GM12878 (cell line): ENCODE results near the gene DDX46. TPM values are rescaled to one million over a fixed set of nuclear protein-coding genes. Genes with fewer than 3 reads are reported as not detected.

ENCODE experiments used
- ATF2 ChIP-seq: IDR thresholded peaks from 2 replicates; pipeline ENCODE4 v1.6.1; 2012; ENCODE audit warnings: low read length, inconsistent platforms
- ATF3 ChIP-seq: IDR thresholded peaks from 2 replicates; pipeline ENCODE4 v1.6.1; 2011; ENCODE audit warnings: low read depth, mild to moderate bottlenecking, low read length, moderate library complexity, borderline replicate concordance; ENCODE audit errors: extremely low read depth
- CBFB ChIP-seq: IDR thresholded peaks from 2 replicates; pipeline ENCODE4 v1.6.1; 2016; ENCODE audit warnings: antibody characterized with exemption, low read depth
- MXI1 ChIP-seq: fragments of 150-350 bp; IDR thresholded peaks from 2 replicates; pipeline ENCODE4 v1.6.1; 2011; ENCODE audit warnings: low read depth, mild to moderate bottlenecking, inconsistent platforms, low read length, improper control_type of control experiment
- POLR2AphosphoS5 ChIP-seq: IDR thresholded peaks from 2 replicates; pipeline ENCODE4 v1.6.1; 2011; ENCODE audit warnings: mild to moderate bottlenecking, low read length, inconsistent platforms
- STAT1 ChIP-seq: fragments of 450-650 bp; conservative IDR thresholded peaks from 2 replicates; pipeline ENCODE4 v1.6.1; 2014; ENCODE audit warnings: antibody characterized with exemption, mild to moderate bottlenecking
- TAF1 ChIP-seq: IDR thresholded peaks from 2 replicates; pipeline ENCODE4 v1.6.1; 2011; ENCODE audit warnings: mild to moderate bottlenecking, low read depth, low read length, borderline replicate concordance
- polyA plus RNA-seq, 11 experiments: library from polyadenylated mRNA; depleted of rRNA in 4 of 11; unstranded in 6 of 11; stranded (reverse) in 5 of 11; fragments of >200 nt; fragmentation: Nextera tagmentation in 4 of 11; fragmentation: Illumina TruSeq in 1 of 11; extraction: Ambion mirVana in 4 of 11; extraction: Trizol in 1 of 11; gene quantifications; 1 replicate in 1 of 11; 2 replicates in 10 of 11; pipeline versions ENCODE4 v1.2.1 to v1.2.3, GENCODE V29; 2011 to 2016; ENCODE audit warnings: inconsistent platforms in 2 of 11, missing spikeins in 2 of 11, low read depth in 1 of 11
- total RNA-seq, 4 experiments: library from RNA; depleted of rRNA in 3 of 4; stranded (reverse); fragments of >200 nt in 3 of 4; fragmentation: Illumina TruSeq in 1 of 4; extraction: Trizol in 1 of 4; gene quantifications; 2 replicates each; pipeline versions ENCODE4 v1.2.1 to v1.2.3, GENCODE V29; 2013 to 2021

The DDX46 gene
- total and polyA plus RNA-seq, 10 of the 15 experiments (the other 5 are each of a cell fraction or from before 2014, with no cell fraction given), result 23.0 to 77.1 (median 42.2) TPM

GRCh38 chr5:134738133-134738962, 20.2 kb upstream of the DDX46 start, which contains the start of gene CAMLG (continued):
- TF ChIP-seq ATF3 (peak; percentile 78; the same call in 1 of the 2 replicates), POLR2AphosphoS5 (peak; percentile 84), STAT1 (0 out of 2 replicates have a peak, but pooled peaks have one; percentile 1), TAF1 (peak; percentile 24; the same call in 1 of the 2 replicates), CBFB (peak; percentile 47; the same call in 1 of the 2 replicates), ATF2 (no peak), MXI1 (peak; percentile 61)
